Urinary bladder (tissue), 4 donors: ENCODE data around the gene IRS4. TPM values are rescaled to one million over a fixed set of nuclear protein-coding genes. Genes with fewer than 3 reads are reported as not detected.
A peak's percentile ranks its signal among the peaks of the same experiment; 100 is the strongest.

Experiments used
- DNase-seq: peaks from one replicate; pipeline ENCODE4 v3.0.0-alpha.2; 2015; ENCODE audit errors: extremely low spot score
- H3K27ac ChIP-seq: one replicate; pipeline ENCODE4 v1.5.1; 2013; ENCODE audit warnings: low read depth, mild to moderate bottlenecking, moderate library complexity
- H3K36me3 ChIP-seq: one replicate; pipeline ENCODE4 v1.6.1; 2013; ENCODE audit warnings: mild to moderate bottlenecking, moderate library complexity; ENCODE audit not compliant: insufficient read depth
- H3K4me1 ChIP-seq: one replicate; pipeline ENCODE4 v1.6.1; 2013; ENCODE audit warnings: mild to moderate bottlenecking, moderate library complexity; ENCODE audit not compliant: insufficient read depth
- H3K4me3 ChIP-seq: one replicate; pipeline ENCODE4 v1.5.1; 2013; ENCODE audit warnings: low read depth, low read length
- WGBS: extraction: QIAGEN DNeasy Blood & Tissue Kit; methylation state at CpG from one replicate; pipeline ENCODE4 v1.1.7; 2013; 5-methylcytosine and 5-hydroxymethylcytosine counted together
- polyA plus RNA-seq: library from polyadenylated mRNA; stranded (reverse); fragments of 200-250 nt; gene quantifications from one replicate; pipeline ENCODE4 v1.2.3, GENCODE V29; 2013
- total RNA-seq: library from RNA; depleted of rRNA; stranded (reverse); fragments of >200 nt; gene quantifications from one replicate; pipeline ENCODE4 v1.2.3, GENCODE V29; 2014
- donor health status: healthy with polysubstance abuse.
- donor health status: healthy.

The IRS4 gene
- 0.26 TPM for total RNA-seq
- not detected for polyA plus RNA-seq

GRCh38 chrX:108736509-108737479, at the start of gene IRS4:
Gene IRS4 (minus strand): TSS chrX:108736563.
- WGBS, result 2% methylated on average over 62 of the region's 62 CpGs
- no peak for DNase-seq
- Histone ChIP-seq H3K4me3 (peak within 1 kb of the TSS; percentile 39), H3K27ac (no peak within 1 kb of the TSS), H3K36me3 (no peaks in the 10 kb centered on the region), H3K4me1 (no peaks in the 10 kb centered on the region)

GRCh38 chrX:108772549-108772948, 36.2 kb upstream of the IRS4 start:
- Histone ChIP-seq H3K27ac (no peak overlapping the region), H3K36me3 (no peaks in the 10 kb centered on the region), H3K4me3 (no peak overlapping the region), H3K4me1 (no peaks in the 10 kb centered on the region)
- DNase-seq, result no peak

GRCh38 chrX:108763559-108763958, 27.2 kb upstream of the IRS4 start:
- Histone ChIP-seq H3K27ac (no peak overlapping the region), H3K36me3 (no peaks in the 10 kb centered on the region), H3K4me3 (no peak overlapping the region), H3K4me1 (no peaks in the 10 kb centered on the region)
- no peak for DNase-seq
- WGBS, result 83% methylated on average over 1 of the region's 1 CpG

- Histone ChIP-seq H3K4me3 (no peak overlapping the region), H3K4me1 (no peaks in the 10 kb centered on the region), H3K36me3 (no peaks in the 10 kb centered on the region), H3K27ac (no peak overlapping the region)
- no peak for DNase-seq
- WGBS, result 79% methylated on average over 1 of the region's 1 CpG
Measured at GRCh38 chrX:108740299-108740774, 4.0 kb upstream of the IRS4 start.

- H3K4me1 ChIP-seq, result no peaks in the 10 kb centered on the region
- WGBS, result 42% methylated on average over 5 of the region's 5 CpGs
- no peak overlapping the region for H3K4me3 ChIP-seq
Measured at GRCh38 chrX:108737754-108738153, 1.4 kb upstream of the IRS4 start.

GRCh38 chrX:108735679-108736508, 469 bp downstream of the IRS4 start:
- no peak overlapping the region for H3K27ac ChIP-seq
- DNase-seq, result no peak
- under 1% methylated on average over 81 of the region's 82 CpGs for WGBS
- H3K4me1 ChIP-seq, result no peaks in the 10 kb centered on the region
- H3K4me3 ChIP-seq, result peak overlapping the region; percentile 39
- H3K36me3 ChIP-seq, result no peaks in the 10 kb centered on the region

More at GRCh38 chrX:108737754-108738153, 1.4 kb upstream of the IRS4 start:
- no peak overlapping the region for H3K27ac ChIP-seq
- no peak for DNase-seq
- H3K36me3 ChIP-seq, result no peaks in the 10 kb centered on the region

GRCh38 chrX:108735091-108735678, 1.2 kb downstream of the IRS4 start:
- WGBS, result 9% methylated on average over 36 of the region's 36 CpGs
- H3K4me3 ChIP-seq, result no peak overlapping the region
- H3K27ac ChIP-seq, result no peak overlapping the region

GRCh38 chrX:108734426-108734825, 1.9 kb downstream of the IRS4 start:
- no peak overlapping the region for H3K4me3 ChIP-seq
- H3K4me1 ChIP-seq, result no peaks in the 10 kb centered on the region
- no peaks in the 10 kb centered on the region for H3K36me3 ChIP-seq
- 79% methylated on average over 7 of the region's 7 CpGs for WGBS
- no peak for DNase-seq
- no peak overlapping the region for H3K27ac ChIP-seq

More at GRCh38 chrX:108735091-108735678, 1.2 kb downstream of the IRS4 start:
- Histone ChIP-seq H3K4me1 (no peaks in the 10 kb centered on the region), H3K36me3 (no peaks in the 10 kb centered on the region)
- DNase-seq, result no peak

GRCh38 chrX:108732630-108733321, 3.6 kb downstream of the IRS4 start:
- 8% methylated on average over 39 of the region's 39 CpGs for WGBS
- Histone ChIP-seq H3K4me3 (no peak overlapping the region), H3K4me1 (no peaks in the 10 kb centered on the region), H3K36me3 (no peaks in the 10 kb centered on the region), H3K27ac (no peak overlapping the region)
- DNase-seq, result no peak

GRCh38 chrX:108731153-108731552, 5.2 kb downstream of the IRS4 start:
- DNase-seq, result no peak
- WGBS, result 26% methylated on average over 2 of the region's 2 CpGs
- Histone ChIP-seq H3K4me3 (no peak overlapping the region), H3K27ac (no peak overlapping the region), H3K36me3 (no peaks in the 10 kb centered on the region), H3K4me1 (no peaks in the 10 kb centered on the region)

GRCh38 chrX:108726748-108727147, 9.6 kb downstream of the IRS4 start:
- no peak for DNase-seq
- H3K4me3 ChIP-seq, result no peak overlapping the region
- H3K36me3 ChIP-seq, result no peaks in the 10 kb centered on the region
- H3K4me1 ChIP-seq, result no peaks in the 10 kb centered on the region
- WGBS, result 95% methylated on average over 3 of the region's 3 CpGs
- H3K27ac ChIP-seq, result no peak overlapping the region

GRCh38 chrX:108722561-108722960, 13.8 kb downstream of the IRS4 start:
- 42% methylated on average over 2 of the region's 2 CpGs for WGBS
- H3K4me3 ChIP-seq, result no peak overlapping the region
- no peaks in the 10 kb centered on the region for H3K4me1 ChIP-seq
- DNase-seq, result no peak
- no peaks in the 10 kb centered on the region for H3K36me3 ChIP-seq
- H3K27ac ChIP-seq, result no peak overlapping the region

GRCh38 chrX:108712886-108713285, 23.5 kb downstream of the IRS4 start:
- 82% methylated on average over 1 of the region's 1 CpG for WGBS
- no peak for DNase-seq
- no peaks in the 10 kb centered on the region for H3K4me1 ChIP-seq
- H3K36me3 ChIP-seq, result no peaks in the 10 kb centered on the region
- H3K27ac ChIP-seq, result no peak overlapping the region
- no peak overlapping the region for H3K4me3 ChIP-seq
